Measurements from ENCODE around the gene FNDC3B. TPM values are rescaled to one million over a fixed set of nuclear protein-coding genes. Genes with fewer than 3 reads are reported as not detected.

Gene FNDC3B
- total and polyA plus RNA-seq, 4 donors: 23.3 to 74.2 (median 32.9) TPM

GRCh38 chr3:172076212-172076611 lies 36.8 kb downstream of the FNDC3B start:
- Histone ChIP-seq H3K9me3 (ENCODE audit: control insufficient read depth in 4 of 4, low read length in 3 of 4) (no peaks in the 10 kb centered on the region), H3K27me3 (ENCODE audit: control insufficient read depth in 4 of 4, insufficient read depth in 4 of 4, low read length in 3 of 4) (no peaks in the 10 kb centered on the region), H3K9ac (ENCODE audit: low read depth in 1 of 2, low read length in 2 of 2) (no peak overlapping the region), H3K36me3 (ENCODE audit: control insufficient read depth in 4 of 4, insufficient read depth in 3 of 4, low read depth in 1 of 4, low read length in 3 of 4) (peaks cover 0 to 6% (median 3%) of the 10 kb centered on the region in 4 donors), H3K27ac (ENCODE audit: low read depth in 1 of 2, low read length in 2 of 2) (peak overlapping the region; percentile 35 to 74), H3K4me3 (ENCODE audit: low read depth in 1 of 3, low read length in 3 of 3) (no peak overlapping the region), H3K4me1 (ENCODE audit: control insufficient read depth in 4 of 4, insufficient read depth in 4 of 4, low read length in 3 of 4) (peaks cover 17 to 69% (median 47%) of the 10 kb centered on the region in 4 donors)
- WGBS: 77% methylated on average over 2 of the region's 2 CpGs
- TF ChIP-seq CTCF (IDR thresholded peaks at IDR 0.05; ENCODE audit: low read depth, low read length, missing input control): no peak
- no peak for TF ChIP-seq MAX (IDR thresholded peaks at IDR 0.05)
- TF ChIP-seq NR2F2 (IDR thresholded peaks at IDR 0.05): no peak
- no peak for DNase-seq (ENCODE audit: low spot score)

GRCh38 chr3:172077197-172077757 lies 37.9 kb downstream of the FNDC3B start:
- TF ChIP-seq, protein P1, sequence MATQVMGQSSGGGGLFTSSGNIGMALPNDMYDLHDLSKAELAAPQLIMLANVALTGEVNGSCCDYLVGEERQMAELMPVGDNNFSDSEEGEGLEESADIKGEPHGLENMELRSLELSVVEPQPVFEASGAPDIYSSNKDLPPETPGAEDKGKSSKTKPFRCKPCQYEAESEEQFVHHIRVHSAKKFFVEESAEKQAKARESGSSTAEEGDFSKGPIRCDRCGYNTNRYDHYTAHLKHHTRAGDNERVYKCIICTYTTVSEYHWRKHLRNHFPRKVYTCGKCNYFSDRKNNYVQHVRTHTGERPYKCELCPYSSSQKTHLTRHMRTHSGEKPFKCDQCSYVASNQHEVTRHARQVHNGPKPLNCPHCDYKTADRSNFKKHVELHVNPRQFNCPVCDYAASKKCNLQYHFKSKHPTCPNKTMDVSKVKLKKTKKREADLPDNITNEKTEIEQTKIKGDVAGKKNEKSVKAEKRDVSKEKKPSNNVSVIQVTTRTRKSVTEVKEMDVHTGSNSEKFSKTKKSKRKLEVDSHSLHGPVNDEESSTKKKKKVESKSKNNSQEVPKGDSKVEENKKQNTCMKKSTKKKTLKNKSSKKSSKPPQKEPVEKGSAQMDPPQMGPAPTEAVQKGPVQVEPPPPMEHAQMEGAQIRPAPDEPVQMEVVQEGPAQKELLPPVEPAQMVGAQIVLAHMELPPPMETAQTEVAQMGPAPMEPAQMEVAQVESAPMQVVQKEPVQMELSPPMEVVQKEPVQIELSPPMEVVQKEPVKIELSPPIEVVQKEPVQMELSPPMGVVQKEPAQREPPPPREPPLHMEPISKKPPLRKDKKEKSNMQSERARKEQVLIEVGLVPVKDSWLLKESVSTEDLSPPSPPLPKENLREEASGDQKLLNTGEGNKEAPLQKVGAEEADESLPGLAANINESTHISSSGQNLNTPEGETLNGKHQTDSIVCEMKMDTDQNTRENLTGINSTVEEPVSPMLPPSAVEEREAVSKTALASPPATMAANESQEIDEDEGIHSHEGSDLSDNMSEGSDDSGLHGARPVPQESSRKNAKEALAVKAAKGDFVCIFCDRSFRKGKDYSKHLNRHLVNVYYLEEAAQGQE (IDR thresholded peaks at IDR 0.05): no peak
- TF ChIP-seq MAX (IDR thresholded peaks at IDR 0.05) (no peak), HNF4A (conservative IDR thresholded peaks at IDR 0.05) (no peak), TAF1 (conservative IDR thresholded peaks at IDR 0.05) (no peak), GABPA (IDR thresholded peaks at IDR 0.05 in 1 of 2, conservative IDR thresholded peaks at IDR 0.05 in 1 of 2) (no peak), ZBTB33 (IDR thresholded peaks at IDR 0.05) (no peak), YY1 (IDR thresholded peaks at IDR 0.05) (no peak), NR2F2 (IDR thresholded peaks at IDR 0.05) (no peak), EGR1 (IDR thresholded peaks at IDR 0.05; ENCODE audit: low read depth in 2 of 2) (no peak), JUND (IDR thresholded peaks at IDR 0.05) (no peak), HNF4G (IDR thresholded peaks at IDR 0.05) (no peak), CTCF (IDR thresholded peaks at IDR 0.05; ENCODE audit: low read depth, low read length, missing input control) (no peak), FOXA2 (IDR thresholded peaks at IDR 0.05) (no peak), RAD21 (IDR thresholded peaks at IDR 0.05) (no peak), SP1 (IDR thresholded peaks at IDR 0.05) (no peak), FOXA1 (IDR thresholded peaks at IDR 0.05) (no peak), RXRA (IDR thresholded peaks at IDR 0.05) (no peak)
- TF ChIP-seq, protein P2, sequence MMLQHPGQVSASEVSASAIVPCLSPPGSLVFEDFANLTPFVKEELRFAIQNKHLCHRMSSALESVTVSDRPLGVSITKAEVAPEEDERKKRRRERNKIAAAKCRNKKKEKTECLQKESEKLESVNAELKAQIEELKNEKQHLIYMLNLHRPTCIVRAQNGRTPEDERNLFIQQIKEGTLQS (IDR thresholded peaks at IDR 0.05): no peak
- Histone ChIP-seq H3K9me3 (ENCODE audit: control insufficient read depth in 4 of 4, low read length in 3 of 4) (no peaks in the 10 kb centered on the region), H3K9ac (ENCODE audit: low read depth in 1 of 2, low read length in 2 of 2) (no peak overlapping the region), H3K4me3 (ENCODE audit: low read depth in 1 of 3, low read length in 3 of 3) (no peak overlapping the region), H3K4me1 (ENCODE audit: control insufficient read depth in 4 of 4, insufficient read depth in 4 of 4, low read length in 3 of 4) (peaks cover 15 to 74% (median 50%) of the 10 kb centered on the region in 4 donors), H3K27ac (ENCODE audit: low read depth in 1 of 2, low read length in 2 of 2) (no peak overlapping the region), H3K36me3 (ENCODE audit: control insufficient read depth in 4 of 4, insufficient read depth in 3 of 4, low read depth in 1 of 4, low read length in 3 of 4) (peaks cover 0 to 6% (median 3%) of the 10 kb centered on the region in 4 donors), H3K27me3 (ENCODE audit: control insufficient read depth in 4 of 4, insufficient read depth in 4 of 4, low read length in 3 of 4) (no peaks in the 10 kb centered on the region)
- DNase-seq (ENCODE audit: low spot score): no peak
- 93% methylated on average over 4 of the region's 4 CpGs for WGBS

Measured in liver (tissue), 9 donors.